Stimulated activated naive B cell treated with anti-CD40 and anti-IgM and Interleukin-4, amounts not matched to agents 10 μg/mL and 1 μg/mL and 100 μg/mL, for 72 hours (primary cell): ENCODE data around the gene GSTM2.

Source experiments
- ATAC-seq, 2 donors: fragments of 150-1000 bp; cut with Tn5 transposase; replicated peaks; 2 replicates each; pipeline ENCODE4 v1.10.0; 2021; ENCODE audit warnings: moderate library complexity in 1 of 2
- DNase-seq: peaks from one replicate; pipeline ENCODE4 v3.0.0; 2021
- H3K27ac Mint-ChIP-seq: one replicate; pipeline ENCODE4 v1.8.0; 2022; ENCODE audit warnings: mild to moderate bottlenecking, mixed read lengths
- H3K27me3 Mint-ChIP-seq, 2 donors: one replicate each; pipeline ENCODE4 v1.8.0; 2022; ENCODE audit warnings: mixed read lengths in 2 of 2
- H3K36me3 Mint-ChIP-seq, 2 donors: one replicate each; pipeline ENCODE4 v1.8.0; 2022; ENCODE audit warnings: mixed read lengths in 2 of 2, mild to moderate bottlenecking in 1 of 2
- H3K4me1 Mint-ChIP-seq, 2 donors: one replicate each; pipeline ENCODE4 v1.8.0; 2022; ENCODE audit warnings: mixed read lengths in 2 of 2, mild to moderate bottlenecking in 1 of 2
- H3K4me3 Mint-ChIP-seq, 2 donors: one replicate each; pipeline ENCODE4 v1.8.0; 2022; ENCODE audit warnings: mild to moderate bottlenecking in 2 of 2, mixed read lengths in 2 of 2, moderate library complexity in 1 of 2
- H3K9me3 Mint-ChIP-seq, 2 donors: one replicate each; pipeline ENCODE4 v1.8.0; 2022; ENCODE audit warnings: mixed read lengths in 2 of 2, mild to moderate bottlenecking in 1 of 2

GSTM2 gene

DNA sequence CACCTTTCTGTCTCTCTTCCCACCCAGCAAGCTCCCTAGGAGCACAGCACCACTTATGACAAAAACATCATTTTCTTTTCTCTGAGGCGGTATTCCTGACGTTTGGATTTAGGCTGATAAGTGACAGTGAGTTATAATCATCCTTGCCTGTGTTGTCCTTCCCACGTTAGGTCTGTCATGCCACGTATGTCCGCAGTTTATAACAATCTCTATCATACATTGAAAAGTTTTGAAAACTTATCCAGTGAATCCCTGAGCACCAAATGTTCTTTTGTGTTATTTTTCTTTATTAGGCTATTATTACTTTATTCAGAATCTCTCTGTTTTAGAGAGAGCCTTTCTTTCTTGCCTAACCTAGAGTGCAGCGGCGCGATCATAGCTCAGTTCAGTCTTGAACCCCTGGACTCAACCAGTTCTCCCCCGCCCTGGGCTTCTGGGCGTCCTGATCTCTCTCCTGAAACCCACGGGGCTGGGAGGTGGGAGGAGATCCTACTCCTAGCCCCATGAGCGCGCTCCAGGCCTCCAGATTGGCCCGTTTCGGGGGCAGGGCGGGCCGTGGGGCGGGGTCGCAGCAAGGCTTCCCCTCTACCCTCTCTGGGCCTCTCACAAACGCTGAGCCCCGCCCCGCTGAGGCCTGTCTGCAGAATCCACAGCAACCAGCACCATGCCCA lies at the start of gene GSTM2:
Gene GSTM2 (plus strand): TSS at position 606 of the 671 bp plus-strand sequence. CDS start 59 bp downstream, at position 665.
- peaks cover 0 to 2% of the 10 kb centered on the region in 2 donors for H3K36me3 Mint-ChIP-seq
- ATAC-seq (peak; percentile 98), DNase-seq (peak; percentile 62)
- H3K27ac Mint-ChIP-seq = peak within 1 kb of the TSS; percentile 20
- H3K4me1 Mint-ChIP-seq = peaks cover 14 to 23% of the 10 kb centered on the region in 2 donors
- peak within 1 kb of the TSS; percentile 75 to 83 for H3K4me3 Mint-ChIP-seq
- H3K27me3 Mint-ChIP-seq = no peaks in the 10 kb centered on the region
- peaks cover 0 to 3% of the 10 kb centered on the region in 2 donors for H3K9me3 Mint-ChIP-seq

DNA sequence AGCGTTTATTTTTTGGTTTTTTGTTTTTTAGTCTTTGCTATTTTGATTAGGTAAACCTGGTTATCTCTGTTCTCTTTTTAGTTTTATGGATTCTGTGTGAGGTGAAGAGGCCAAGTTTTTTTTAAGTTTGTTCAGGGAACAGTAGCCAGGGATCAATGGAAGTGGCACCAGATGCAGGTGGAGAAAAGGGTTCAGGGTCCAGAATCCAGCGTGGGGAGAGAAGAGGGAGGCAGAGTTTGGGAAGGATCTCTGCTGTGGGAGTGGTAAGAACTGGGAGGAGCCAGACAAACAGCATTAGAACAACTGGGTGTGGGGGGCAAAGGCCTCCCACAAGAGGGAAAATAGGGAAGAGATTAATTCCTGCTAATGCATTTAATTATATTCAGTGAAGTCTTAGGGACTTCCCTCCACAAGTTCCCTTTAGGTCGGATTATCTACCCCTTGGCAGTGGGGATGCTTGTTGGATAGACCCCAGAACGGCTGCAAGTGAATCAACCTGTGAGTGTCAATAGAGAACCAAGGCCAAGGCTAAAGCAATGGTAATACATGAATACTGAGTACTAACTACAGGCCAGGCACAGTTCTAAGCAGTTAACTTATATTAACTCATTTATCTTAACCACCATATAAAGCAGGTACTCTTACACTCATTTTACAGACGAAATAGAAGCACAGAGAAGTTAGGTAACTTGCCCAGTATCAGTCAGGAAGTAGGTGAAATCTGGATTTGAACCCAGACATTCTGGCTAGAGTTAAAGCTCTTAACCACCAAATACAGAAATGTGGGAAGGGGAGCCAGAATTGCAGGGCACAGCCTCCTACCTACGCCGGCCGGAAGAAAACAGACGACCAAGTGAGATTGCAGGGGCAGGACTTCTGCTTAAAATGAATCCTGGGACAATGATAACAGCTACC lies 48.9 kb upstream of the GSTM2 start:
- Mint-ChIP-seq H3K9me3 (no peaks in the 10 kb centered on the region), H3K36me3 (peaks cover 2 to 4% of the 10 kb centered on the region in 2 donors), H3K27ac (peak overlapping the region; percentile 98), H3K4me1 (peaks cover 50 to 77% of the 10 kb centered on the region in 2 donors), H3K4me3 (peak overlapping the region; percentile 97 to 99), H3K27me3 (no peaks in the 10 kb centered on the region)
- DNase-seq (no peak), ATAC-seq (no peak)

DNA sequence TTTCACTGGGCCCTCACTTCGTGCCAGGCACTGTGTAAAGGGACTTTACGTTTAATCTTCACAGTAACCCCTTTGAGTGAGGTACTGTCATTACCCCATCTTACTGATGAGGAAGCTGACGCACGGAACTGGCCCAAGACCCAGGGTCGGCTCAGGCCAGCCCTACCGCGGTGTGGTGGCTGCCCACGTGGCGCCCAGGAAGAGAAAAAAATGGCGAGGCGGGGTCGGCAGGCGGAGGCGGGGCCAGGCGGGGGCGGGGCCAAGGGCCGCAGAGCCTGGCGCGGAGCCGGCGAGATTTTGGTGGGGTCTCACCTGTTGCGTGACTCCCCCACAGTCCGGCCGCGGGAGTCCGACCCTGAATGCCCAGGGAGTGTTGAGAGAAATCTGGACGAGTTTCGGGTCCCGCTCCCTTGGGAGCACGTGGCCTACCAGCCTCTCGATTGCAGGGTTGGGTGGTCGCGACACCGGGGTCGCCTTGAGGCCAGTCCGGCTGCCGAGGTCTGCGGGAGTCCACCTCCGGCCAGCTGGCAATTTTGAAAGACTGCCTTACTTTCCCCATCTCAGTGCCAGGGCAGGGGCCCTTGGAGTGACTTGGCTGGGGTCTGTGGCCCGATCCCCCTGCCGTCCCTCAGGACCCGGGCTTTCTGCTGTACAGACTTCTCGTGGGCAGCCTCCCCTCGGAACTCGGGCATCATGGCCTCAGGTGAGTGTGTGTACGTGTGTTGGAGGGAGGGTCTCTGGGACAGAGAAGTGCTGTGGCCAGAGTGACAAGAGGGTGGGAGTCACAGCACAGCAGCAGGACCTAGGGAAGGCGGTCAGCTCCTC lies 48.1 kb upstream of the GSTM2 start, which contains the start of the genes AMPD2 and GNAT2:
Gene AMPD2 (plus strand): TSS at position 262 of the 825 bp plus-strand sequence. CDS start 1,339 bp downstream, outside the sequence.
Gene GNAT2 (minus strand): TSS at position 41 of the 825 bp plus-strand sequence. CDS start 6,746 bp downstream, outside the sequence.
- Mint-ChIP-seq H3K27ac (peak within 1 kb of the TSS; percentile 98), H3K4me1 (peaks cover 56 to 86% of the 10 kb centered on the region in 2 donors), H3K27me3 (no peaks in the 10 kb centered on the region), H3K4me3 (peak within 1 kb of the TSS; percentile 97 to 99), H3K36me3 (peaks cover 2 to 4% of the 10 kb centered on the region in 2 donors), H3K9me3 (no peaks in the 10 kb centered on the region)
- peak; percentile 76 for DNase-seq
- ATAC-seq = peak; percentile 75

DNA sequence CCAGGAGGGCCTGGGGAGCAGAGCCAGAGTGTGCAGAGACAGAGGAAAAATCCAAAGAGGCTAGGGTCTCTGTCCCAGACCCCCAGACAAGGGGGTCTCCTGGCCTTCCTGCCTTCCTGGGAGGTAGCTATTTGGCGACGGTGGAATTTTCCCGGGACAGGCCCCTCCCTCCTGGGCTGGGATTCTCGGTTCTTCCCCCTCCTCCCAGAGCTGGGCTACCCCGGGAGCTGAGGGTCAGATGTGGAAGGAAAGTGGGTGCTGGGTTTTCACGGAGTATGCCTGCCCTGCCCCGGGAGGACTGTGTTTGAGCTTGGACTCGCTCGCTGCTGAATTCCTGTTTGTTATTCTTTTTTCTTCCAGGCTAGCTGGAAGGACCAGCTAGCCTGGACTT lies 47.5 kb upstream of the GSTM2 start:
- H3K36me3 Mint-ChIP-seq = peaks cover 2 to 4% of the 10 kb centered on the region in 2 donors
- peak overlapping the region; percentile 98 for H3K27ac Mint-ChIP-seq
- H3K4me1 Mint-ChIP-seq = peaks cover 58 to 84% of the 10 kb centered on the region in 2 donors
- DNase-seq (no peak), ATAC-seq (no peak)
- no peaks in the 10 kb centered on the region for H3K9me3 Mint-ChIP-seq
- peak overlapping the region; percentile 97 to 99 for H3K4me3 Mint-ChIP-seq
- no peaks in the 10 kb centered on the region for H3K27me3 Mint-ChIP-seq

- no peaks in the 10 kb centered on the region for H3K9me3 Mint-ChIP-seq
- H3K4me3 Mint-ChIP-seq = peak overlapping the region; percentile 97 to 99
- peak; percentile 81 for DNase-seq
- peaks cover 4 to 9% of the 10 kb centered on the region in 2 donors for H3K36me3 Mint-ChIP-seq
- peak overlapping the region; percentile 98 for H3K27ac Mint-ChIP-seq
- ATAC-seq = peak; percentile 69 to 73
- H3K4me1 Mint-ChIP-seq = peaks cover 57 to 80% of the 10 kb centered on the region in 2 donors
- H3K27me3 Mint-ChIP-seq = no peaks in the 10 kb centered on the region
Measured at GRCh38 chr1:109620841-109621286, 47.0 kb upstream of the GSTM2 start.

- Mint-ChIP-seq H3K36me3 (peaks cover 8 to 15% of the 10 kb centered on the region in 2 donors), H3K4me3 (peak overlapping the region; percentile 97 to 99), H3K27ac (peak overlapping the region; percentile 79), H3K9me3 (no peaks in the 10 kb centered on the region), H3K27me3 (no peaks in the 10 kb centered on the region), H3K4me1 (peaks cover 51 to 78% of the 10 kb centered on the region in 2 donors)
- DNase-seq (no peak), ATAC-seq (no peak)
Measured at GRCh38 chr1:109621379-109622136, 46.3 kb upstream of the GSTM2 start.

DNA sequence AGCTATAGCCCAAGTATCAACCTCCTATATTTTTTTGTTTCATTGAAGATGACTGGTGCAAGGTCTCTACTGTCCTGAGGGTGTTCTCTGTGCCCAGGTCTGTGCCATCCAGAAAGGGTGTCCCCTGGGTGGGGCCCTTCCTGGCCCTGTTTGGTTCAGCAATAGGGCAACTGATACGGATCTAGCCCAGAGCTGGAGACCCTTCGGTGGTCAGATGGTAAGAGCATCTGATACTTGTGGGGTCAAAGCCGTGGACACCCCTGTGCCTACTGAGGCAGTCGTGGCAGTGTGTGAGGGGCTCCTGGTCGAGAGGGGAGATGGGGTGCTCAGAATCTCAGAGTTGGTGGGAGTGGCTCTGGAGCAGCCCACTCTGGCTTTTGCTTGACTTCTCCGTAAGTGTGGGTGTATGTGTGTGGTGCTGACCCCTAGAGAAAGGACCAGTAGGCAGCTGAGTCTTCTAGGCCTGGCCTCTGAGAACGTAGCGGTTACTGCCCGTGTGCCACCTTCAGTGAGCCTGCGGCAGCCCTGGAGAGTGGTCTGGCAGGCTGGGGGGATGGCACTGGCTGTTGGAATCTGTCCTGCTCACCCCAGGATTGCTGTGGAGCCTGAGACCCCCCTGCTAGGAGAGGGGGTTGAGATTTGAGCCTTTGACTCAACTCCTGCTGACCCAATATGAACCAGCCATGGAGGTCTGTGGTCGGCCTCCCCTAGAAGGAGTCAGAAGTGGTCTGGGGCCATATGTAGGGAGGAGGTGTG lies 45.5 kb upstream of the GSTM2 start:
- Mint-ChIP-seq H3K9me3 (no peaks in the 10 kb centered on the region), H3K4me3 (peak overlapping the region; percentile 97 to 99), H3K4me1 (peaks cover 48 to 72% of the 10 kb centered on the region in 2 donors), H3K27me3 (no peaks in the 10 kb centered on the region), H3K27ac (peak overlapping the region; percentile 79), H3K36me3 (peaks cover 8 to 16% of the 10 kb centered on the region in 2 donors)
- no peak for DNase-seq
- ATAC-seq = no peak

GRCh38 chr1:109622895-109623294 lies 45.0 kb upstream of the GSTM2 start:
- ATAC-seq = no peak
- peaks cover 14 to 22% of the 10 kb centered on the region in 2 donors for H3K36me3 Mint-ChIP-seq
- no peak overlapping the region for H3K4me3 Mint-ChIP-seq
- H3K27ac Mint-ChIP-seq = no peak overlapping the region
- H3K27me3 Mint-ChIP-seq = no peaks in the 10 kb centered on the region
- peaks cover 45 to 72% of the 10 kb centered on the region in 2 donors for H3K4me1 Mint-ChIP-seq
- no peak for DNase-seq
- H3K9me3 Mint-ChIP-seq = no peaks in the 10 kb centered on the region

DNA sequence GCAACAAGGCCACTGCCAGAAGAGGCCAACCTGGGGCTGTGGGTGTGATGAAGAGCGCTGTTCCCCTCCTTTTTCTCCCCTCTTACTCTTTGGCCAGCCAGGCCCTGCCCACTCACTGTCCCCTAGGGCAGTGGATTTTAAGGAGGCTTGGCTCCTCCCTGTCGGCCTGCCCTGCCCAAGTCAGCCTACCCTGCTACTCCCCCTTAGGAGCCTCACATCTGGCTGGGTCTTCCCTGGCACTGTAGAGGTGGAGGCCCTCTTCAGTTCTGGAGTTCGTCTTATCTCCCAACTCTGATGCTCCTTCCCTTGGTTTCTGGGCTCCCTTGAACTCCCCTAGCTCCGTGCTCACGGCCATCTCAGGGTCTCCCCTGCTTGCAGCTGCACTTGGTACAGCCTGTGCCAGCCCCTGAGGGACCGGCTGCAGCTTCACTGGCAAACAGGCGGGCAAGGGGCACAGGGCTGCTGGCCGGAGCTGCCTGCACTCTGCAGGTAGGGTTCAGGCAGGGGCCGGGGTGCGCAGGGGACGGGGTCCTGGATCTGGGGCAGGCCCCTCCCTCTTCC lies 44.2 kb upstream of the GSTM2 start:
- Mint-ChIP-seq H3K36me3 (peaks cover 15 to 29% of the 10 kb centered on the region in 2 donors), H3K9me3 (no peaks in the 10 kb centered on the region), H3K4me3 (peak overlapping the region; percentile 76 to 79), H3K27me3 (no peaks in the 10 kb centered on the region), H3K4me1 (peaks cover 42 to 68% of the 10 kb centered on the region in 2 donors), H3K27ac (peak overlapping the region; percentile 89)
- no peak for ATAC-seq
- DNase-seq = no peak

DNA sequence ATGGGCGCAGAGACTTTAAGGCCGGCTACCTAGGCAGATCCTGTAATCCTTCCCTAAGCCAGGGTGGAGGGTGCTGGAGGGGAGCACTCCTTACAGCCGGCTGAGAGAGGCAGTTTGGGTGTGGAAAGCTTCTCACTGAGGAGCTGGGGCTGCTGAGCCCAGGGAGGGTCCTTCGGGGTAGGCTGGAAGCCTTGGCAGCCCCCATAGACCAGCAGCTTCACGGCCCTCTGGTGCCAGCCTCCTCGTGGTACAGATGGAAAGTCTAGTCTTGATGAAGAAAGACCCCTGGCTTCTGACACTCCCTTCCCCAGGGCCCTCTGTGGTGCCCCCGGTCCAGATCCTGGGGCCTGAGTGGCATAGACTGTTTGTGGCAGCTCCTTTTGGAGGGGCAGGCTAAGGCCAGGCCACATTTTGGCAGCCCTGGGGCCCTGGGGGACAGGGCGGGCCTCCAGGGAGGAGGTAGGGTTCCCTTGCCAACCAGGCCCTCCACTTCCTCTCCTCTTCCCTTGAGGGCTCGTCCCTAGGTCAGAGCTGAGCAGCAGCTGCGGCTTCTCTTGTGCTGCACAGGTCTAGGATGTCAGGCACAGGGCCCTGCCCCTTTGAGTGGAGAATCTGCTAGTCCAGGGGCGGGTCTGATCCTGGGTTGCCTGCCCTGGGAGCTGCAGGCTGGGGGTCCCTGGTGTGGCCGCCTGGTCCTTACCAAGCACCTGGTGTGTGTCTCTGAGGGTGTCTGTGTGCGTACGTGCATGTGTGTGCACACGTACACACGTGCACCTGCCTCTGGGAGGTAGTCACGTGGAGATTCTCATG lies 43.5 kb upstream of the GSTM2 start:
- DNase-seq (peak; percentile 45), ATAC-seq (peak; percentile 56 to 61)
- peak overlapping the region; percentile 89 for H3K27ac Mint-ChIP-seq
- H3K4me3 Mint-ChIP-seq = peak overlapping the region; percentile 59 to 79
- peaks cover 17 to 35% of the 10 kb centered on the region in 2 donors for H3K36me3 Mint-ChIP-seq
- no peaks in the 10 kb centered on the region for H3K9me3 Mint-ChIP-seq
- no peaks in the 10 kb centered on the region for H3K27me3 Mint-ChIP-seq
- peaks cover 36 to 60% of the 10 kb centered on the region in 2 donors for H3K4me1 Mint-ChIP-seq

DNA sequence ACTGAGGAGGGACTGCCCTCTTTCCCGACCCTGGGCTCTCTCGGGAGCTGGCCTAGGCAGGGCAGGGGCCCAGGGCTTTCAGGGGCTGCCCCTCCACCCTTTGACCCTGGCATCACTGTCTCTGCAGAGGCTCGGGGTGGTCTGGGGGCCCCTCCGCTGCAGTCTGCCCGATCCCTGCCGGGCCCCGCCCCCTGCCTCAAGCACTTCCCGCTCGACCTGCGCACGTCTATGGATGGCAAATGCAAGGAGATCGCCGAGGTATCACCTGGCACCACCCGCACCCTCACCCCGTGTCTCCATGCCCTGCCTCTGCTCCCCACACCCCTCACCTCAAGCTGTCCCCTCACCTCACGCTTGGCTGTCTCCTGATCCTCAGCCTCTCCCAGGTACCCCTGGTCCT lies 42.7 kb upstream of the GSTM2 start:
- DNase-seq = no peak
- no peaks in the 10 kb centered on the region for H3K9me3 Mint-ChIP-seq
- no peaks in the 10 kb centered on the region for H3K27me3 Mint-ChIP-seq
- peaks cover 24 to 39% of the 10 kb centered on the region in 2 donors for H3K36me3 Mint-ChIP-seq
- no peak for ATAC-seq
- H3K4me1 Mint-ChIP-seq = peaks cover 32 to 54% of the 10 kb centered on the region in 2 donors
- H3K4me3 Mint-ChIP-seq = no peak overlapping the region
- H3K27ac Mint-ChIP-seq = peak overlapping the region; percentile 69
